OCI-LY3 (cell line): ENCODE results near the gene MAOA.

Experiments
- CTCF ChIP-seq: fragments of 200-600, 300-600 bp; sonication (generic); IDR thresholded peaks from 2 replicates; pipeline ENCODE4 v1.5.1; 2014; ENCODE audit warnings: antibody characterized with exemption, low read length, low read depth
- EZH2phosphoT487 ChIP-seq: fragments of 200-600 bp; shearing (Covaris generic); IDR thresholded peaks from 2 replicates; pipeline ENCODE4 v1.6.1; 2018; ENCODE audit warnings: antibody characterized with exemption, mixed run types, low read depth

- TF ChIP-seq CTCF (no peak), EZH2phosphoT487 (no peak)
Observed at GRCh38 chrX:43731086-43731485, 75.0 kb downstream of the MAOA start.
